GM23248 (cell line): Measurements from ENCODE around the gene NDUFS6. TPM values are rescaled to one million over a fixed set of nuclear protein-coding genes. Genes with fewer than 3 reads are reported as not detected.

Experiments
- DNase-seq: peaks from one replicate; pipeline ENCODE4 v3.0.0-alpha.2; 2015
- H2AFZ ChIP-seq: fragments of 200-600 bp; sonication (generic); 2 replicates; pipeline ENCODE4 v1.6.1; 2016; ENCODE audit warnings: antibody characterized with exemption
- H3F3A ChIP-seq: fragments of 200-600 bp; sonication (generic); 2 replicates; pipeline ENCODE4 v1.6.1; 2016; ENCODE audit warnings: mild to moderate bottlenecking, antibody characterized with exemption, mixed run types; ENCODE audit not compliant: insufficient read depth
- H3K27ac ChIP-seq: fragments of 200-600 bp; sonication (generic); 2 replicates; pipeline ENCODE4 v1.5.1; 2016; ENCODE audit warnings: mild to moderate bottlenecking
- H3K27me3 ChIP-seq: fragments of 200-600 bp; sonication (generic); replicated peaks from 2 replicates; pipeline ENCODE4 v1.6.1; 2016; ENCODE audit warnings: mild to moderate bottlenecking; ENCODE audit not compliant: insufficient read depth
- H3K36me3 ChIP-seq: fragments of 200-600 bp; sonication (generic); 2 replicates; pipeline ENCODE4 v1.6.1; 2016; ENCODE audit warnings: low read depth, mild to moderate bottlenecking
- H3K4me1 ChIP-seq: fragments of 200-600 bp; sonication (generic); 2 replicates; pipeline ENCODE4 v1.6.1; 2016; ENCODE audit warnings: mild to moderate bottlenecking; ENCODE audit not compliant: insufficient read depth
- H3K4me2 ChIP-seq: fragments of 200-600 bp; sonication (generic); one replicate; pipeline ENCODE4 v1.6.1; 2016; ENCODE audit warnings: mild to moderate bottlenecking; ENCODE audit not compliant: unreplicated experiment
- H3K4me3 ChIP-seq: fragments of 200-600 bp; sonication (generic); 2 replicates; pipeline ENCODE4 v1.5.1; 2016; ENCODE audit warnings: mild to moderate bottlenecking
- H3K79me2 ChIP-seq: fragments of 200-600 bp; sonication (generic); 2 replicates; pipeline ENCODE4 v1.6.1; 2016; ENCODE audit warnings: mild to moderate bottlenecking; ENCODE audit not compliant: insufficient read depth
- H3K9ac ChIP-seq: fragments of 200-600 bp; sonication (generic); 2 replicates; pipeline ENCODE4 v1.6.1; 2016; ENCODE audit warnings: mild to moderate bottlenecking
- H3K9me2 ChIP-seq: fragments of 200-600 bp; sonication (generic); 2 replicates; pipeline ENCODE4 v1.6.1; 2016; ENCODE audit warnings: mixed run types, mild to moderate bottlenecking, moderate library complexity; ENCODE audit not compliant: insufficient read depth
- H3K9me3 ChIP-seq: fragments of 200-600 bp; sonication (generic); one replicate; pipeline ENCODE4 v1.6.1; 2017; ENCODE audit warnings: low read depth
- H4K20me1 ChIP-seq: fragments of 200-600 bp; sonication (generic); 2 replicates; pipeline ENCODE4 v1.6.0; 2016; ENCODE audit not compliant: insufficient read depth
- EZH2 ChIP-seq: fragments of 200-600 bp; sonication (generic); IDR thresholded peaks from 2 replicates; pipeline ENCODE4 v1.6.1; 2018; ENCODE audit warnings: antibody characterized with exemption, mild to moderate bottlenecking; ENCODE audit not compliant: insufficient read depth, poor library complexity, severe bottlenecking
- EZH2phosphoT487 ChIP-seq: fragments of 200-600 bp; sonication (generic); IDR thresholded peaks from 2 replicates; pipeline ENCODE4 v1.6.1; 2018; ENCODE audit warnings: antibody characterized with exemption, moderate library complexity, mild to moderate bottlenecking, low read depth; ENCODE audit not compliant: insufficient read depth
- WGBS, 2 experiments: methylation state at CpG; one replicate each; pipeline ENCODE4 v1.1.6; 2015 to 2017; ENCODE audit warnings: low lambda C conversion rate in 2 of 2, low coverage in 1 of 2; ENCODE audit errors: missing lambda C conversion rate in 2 of 2; 5-methylcytosine and 5-hydroxymethylcytosine counted together
- in situ Hi-C: fragments of 300-500 bp; cut with MboI; formaldehyde crosslinking; loops from 2 replicates; pipeline ENCODE4 v1.15.0; 2020
- polyA plus RNA-seq: library from polyadenylated mRNA; unstranded; fragments of >200 nt; fragmentation: Nextera tagmentation; extraction: Ambion mirVana; gene quantifications from 2 replicates; pipeline ENCODE4 v1.2.1, GENCODE V29; 2016
- total RNA-seq: library from RNA; depleted of rRNA; stranded (reverse); fragments of >200 nt; shearing (Covaris generic); gene quantifications from 2 replicates; pipeline ENCODE4 v1.2.3, GENCODE V29; 2014

Gene NDUFS6
- total and polyA plus RNA-seq, 2 experiments from 2014 or later, result 39.6 to 106 TPM

DNA sequence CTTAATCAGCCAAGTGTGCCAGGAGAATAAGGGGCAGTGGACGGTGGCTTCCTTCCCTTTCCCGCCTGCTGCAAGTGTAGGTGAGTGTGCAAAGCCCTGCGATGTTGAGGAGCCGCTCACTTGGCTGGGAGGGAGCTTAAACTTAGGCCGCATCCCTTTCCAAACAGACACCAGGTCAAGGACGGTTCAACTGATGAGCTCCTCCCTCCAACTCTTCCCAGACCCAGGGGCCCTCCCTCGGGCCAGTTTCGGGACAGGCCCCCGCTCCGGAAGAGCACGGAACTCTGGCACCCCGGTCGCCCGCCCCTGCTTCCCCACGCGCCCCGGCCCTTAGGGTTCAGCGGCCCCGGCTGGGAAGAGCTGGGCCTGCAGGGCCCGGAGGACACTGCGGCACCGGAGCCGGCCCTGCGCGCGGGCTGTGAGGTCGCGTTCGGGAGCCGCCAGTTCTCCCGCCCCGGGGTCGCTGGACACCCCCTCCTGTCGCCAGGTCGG is 2.1 kb upstream of the NDUFS6 start:
- in situ Hi-C loops, result no loop called here
- 1 to 5% methylated on average over 9 to 24 of the region's 35 CpGs for WGBS, 2 experiments
- Histone ChIP-seq H3K9me3 (no peaks in the 10 kb centered on the region), H3K4me2 (peak overlapping the region; percentile 82), H3K27me3 (no peaks in the 10 kb centered on the region), H3K4me3 (peak overlapping the region; percentile 90), H3K27ac (peak overlapping the region; percentile 40), H3F3A (peaks cover 20% of the 10 kb centered on the region), H2AFZ (0 out of 2 replicates have a peak overlapping the region, but pooled peaks have one; percentile 23), H4K20me1 (no peaks in the 10 kb centered on the region), H3K4me1 (peaks cover 21% of the 10 kb centered on the region), H3K36me3 (peaks cover 6% of the 10 kb centered on the region), H3K9ac (peak overlapping the region; percentile 82), H3K9me2 (no peaks in the 10 kb centered on the region), H3K79me2 (peaks cover 61% of the 10 kb centered on the region)
- DNase-seq, result peak; percentile 56
- TF ChIP-seq EZH2phosphoT487 (no peak), EZH2 (no peak)

DNA sequence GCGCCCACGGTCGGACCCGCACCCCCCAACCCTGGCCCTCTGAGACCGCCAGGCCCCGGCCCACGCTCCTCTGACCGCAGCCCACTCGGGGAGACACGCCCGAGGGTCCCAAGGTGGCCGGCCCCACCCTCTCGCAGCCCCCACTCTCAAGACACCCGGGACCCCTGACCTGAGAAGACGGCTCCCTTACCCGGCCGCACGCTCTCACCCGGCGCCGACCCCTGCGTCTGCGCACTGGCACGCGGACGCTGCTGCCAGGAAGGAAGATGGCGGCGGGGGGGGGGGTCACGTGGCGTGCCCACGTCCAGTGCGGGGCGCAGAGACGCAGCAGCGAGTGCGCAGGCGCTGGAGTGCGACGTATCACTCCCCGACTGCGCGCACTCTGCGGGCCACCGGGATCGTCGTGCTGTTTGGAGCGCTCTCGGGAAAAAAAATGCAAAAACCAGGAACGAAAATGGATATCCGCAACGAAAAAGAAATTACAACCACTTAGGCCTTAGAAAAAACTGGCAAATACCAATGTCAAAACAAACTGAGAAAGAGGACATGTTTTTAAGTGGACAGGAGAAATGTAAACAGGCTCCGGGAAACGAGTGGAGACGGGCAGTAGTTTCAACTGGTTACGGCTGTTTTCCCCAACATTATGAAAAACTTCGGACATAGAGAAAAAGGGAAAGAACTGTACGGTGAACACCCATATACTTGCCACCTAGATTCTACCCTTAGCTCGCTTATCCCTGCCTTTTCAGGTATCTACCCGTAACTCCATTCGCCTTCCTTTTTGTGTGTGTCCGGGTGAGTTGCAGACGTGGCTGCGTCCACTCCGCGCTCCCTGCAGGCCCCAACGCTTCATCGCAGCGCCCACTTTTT is 1.4 kb upstream of the NDUFS6 start, which contains the start of gene MRPL36:
MRPL36 (minus strand) TSS at position 236 of the 870 bp plus-strand sequence. CDS start 902 bp downstream, outside the sequence.
- Histone ChIP-seq H3F3A (0 out of 2 replicates have a peak, but pooled peaks cover 16% of the 10 kb centered on the region), H4K20me1 (no peaks in the 10 kb centered on the region), H3K27me3 (no peaks in the 10 kb centered on the region), H3K9ac (peak within 1 kb of the TSS; percentile 82), H3K4me2 (peak within 1 kb of the TSS; percentile 93), H3K4me3 (peak within 1 kb of the TSS; percentile 90), H3K4me1 (peaks cover 16% of the 10 kb centered on the region; the same call in 1 of the 2 replicates), H2AFZ (peak within 1 kb of the TSS; percentile 89), H3K27ac (peak within 1 kb of the TSS; percentile 83), H3K9me3 (no peaks in the 10 kb centered on the region), H3K9me2 (no peaks in the 10 kb centered on the region), H3K36me3 (peaks cover 6% of the 10 kb centered on the region), H3K79me2 (peaks cover 68% of the 10 kb centered on the region)
- peak; percentile 96 for DNase-seq
- WGBS, 2 experiments, result 1 to 2% methylated on average over 39 to 57 of the region's 68 CpGs
- no peak for TF ChIP-seq EZH2
- no peak for TF ChIP-seq EZH2phosphoT487
- in situ Hi-C loops, result no loop called here

DNA sequence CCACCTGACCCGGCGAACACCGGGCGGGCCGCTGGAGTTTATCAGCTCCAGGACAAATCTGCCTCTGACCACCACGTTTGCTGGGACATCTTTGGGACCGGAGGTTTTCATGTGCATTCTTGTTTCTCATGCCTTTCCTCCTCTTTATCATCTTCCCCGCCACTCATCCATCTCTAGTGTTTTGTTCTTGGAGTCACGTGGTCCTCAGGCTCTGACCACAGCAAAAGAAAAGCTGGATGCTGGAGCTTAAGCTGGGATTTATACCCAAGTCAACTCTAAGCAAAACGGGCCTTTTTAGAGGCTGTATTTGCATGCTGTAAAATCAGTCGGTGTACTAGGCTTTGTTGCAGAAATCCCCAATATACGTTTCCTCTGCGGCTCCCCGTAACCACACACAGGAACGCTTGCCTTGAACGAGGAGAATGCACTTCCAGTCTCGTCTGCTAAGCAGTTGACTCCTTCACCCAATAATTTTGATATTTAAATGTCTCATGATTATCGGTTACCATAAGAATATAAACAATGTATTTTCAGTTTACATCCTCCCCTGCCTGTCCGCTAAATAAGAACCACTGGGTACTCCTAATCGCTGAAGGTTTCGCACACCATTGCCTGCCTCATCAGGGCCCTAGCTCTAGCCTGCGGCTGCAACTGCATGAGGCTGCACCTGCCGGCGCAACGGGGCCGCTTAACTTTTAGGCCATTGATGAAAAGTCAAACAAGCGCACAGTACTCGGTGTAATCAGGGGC is 560 bp upstream of the NDUFS6 start:
- H2AFZ ChIP-seq, result peak overlapping the region; percentile 89
- H3K36me3 ChIP-seq, result peaks cover 6% of the 10 kb centered on the region
- in situ Hi-C loops, result no loop called here
- H4K20me1 ChIP-seq, result no peaks in the 10 kb centered on the region
- 3 to 4% methylated on average over 28 of the region's 28 CpGs for WGBS, 2 experiments
- H3K79me2 ChIP-seq, result peaks cover 76% of the 10 kb centered on the region
- H3K9me2 ChIP-seq, result no peaks in the 10 kb centered on the region
- 0 out of 2 replicates have a peak, but pooled peaks cover 11% of the 10 kb centered on the region for H3F3A ChIP-seq
- peak overlapping the region; percentile 90 for H3K4me3 ChIP-seq
- no peaks in the 10 kb centered on the region for H3K9me3 ChIP-seq
- no peak for TF ChIP-seq EZH2
- TF ChIP-seq EZH2phosphoT487, result no peak
- no peaks in the 10 kb centered on the region for H3K27me3 ChIP-seq
- H3K27ac ChIP-seq, result peak overlapping the region; percentile 83
- peak; percentile 67 for DNase-seq
- H3K9ac ChIP-seq, result peak overlapping the region; percentile 82
- peak overlapping the region; percentile 93 for H3K4me2 ChIP-seq
- H3K4me1 ChIP-seq, result peaks cover 14% of the 10 kb centered on the region; the same call in 1 of the 2 replicates

DNA sequence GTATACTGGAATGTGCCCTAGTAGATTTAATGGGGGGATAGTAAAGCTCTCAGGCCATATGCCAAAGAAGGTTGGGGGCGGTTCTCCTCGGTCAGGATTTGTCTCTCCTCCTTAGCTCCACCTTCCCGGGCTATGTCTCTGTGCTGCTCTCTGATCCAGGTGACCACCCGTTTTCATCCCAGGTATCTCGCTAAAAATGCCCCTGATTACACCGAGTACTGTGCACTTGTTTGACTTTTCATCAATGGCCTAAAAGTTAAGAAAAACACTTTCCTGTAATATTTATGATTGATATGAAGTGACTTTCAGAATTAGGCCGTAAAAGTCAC is 724 bp downstream of the NDUFS6 start:
- in situ Hi-C loops, result no loop called here
- 9 to 10% methylated on average over 7 of the region's 7 CpGs for WGBS, 2 experiments
- Histone ChIP-seq H3K79me2 (peaks cover 89% of the 10 kb centered on the region), H3K9me3 (no peaks in the 10 kb centered on the region), H3K9ac (peak overlapping the region; percentile 82), H3K9me2 (no peaks in the 10 kb centered on the region), H3K36me3 (peaks cover 6% of the 10 kb centered on the region), H2AFZ (peak overlapping the region; percentile 89; the same call in 1 of the 2 replicates), H3K4me1 (peaks cover 14% of the 10 kb centered on the region; the same call in 1 of the 2 replicates), H3K4me3 (peak overlapping the region; percentile 90), H3K27me3 (no peaks in the 10 kb centered on the region), H3K27ac (0 out of 2 replicates have a peak overlapping the region, but pooled peaks have one; percentile 32), H3F3A (0 out of 2 replicates have a peak, but pooled peaks cover 11% of the 10 kb centered on the region), H4K20me1 (no peaks in the 10 kb centered on the region), H3K4me2 (peak overlapping the region; percentile 93)
- TF ChIP-seq EZH2phosphoT487 (no peak), EZH2 (no peak)
- peak; percentile 26 for DNase-seq
